Measurements from ENCODE around the gene OR5H6.
"Not testable (repeated sequence)": the region's sequence is repeated elsewhere in the genome, so short reads cannot be mapped to it uniquely, and the experiment has no call there.

GRCh38 chr3:98256026-98256425 is 8.0 kb upstream of the OR5H6 start:
- TF ChIP-seq ZBTB17 (tag by site-specific recombination; IDR thresholded peaks at IDR 0.05); ZNF274 (IDR thresholded peaks at IDR 0.05; ENCODE audit: low read length); ZNF274 (tag by site-specific recombination; IDR thresholded peaks at IDR 0.05; ENCODE audit: borderline replicate concordance); ZNF843 (tag by site-specific recombination; IDR thresholded peaks at IDR 0.05); CTCF (tag by site-specific recombination; IDR thresholded peaks at IDR 0.05): not testable (repeated sequence)
